A549 treated with Mapracorat at 1 μM for 4 hours (cell line): ENCODE measurements around the gene RGPD3. TPM values are rescaled to one million over a fixed set of nuclear protein-coding genes. Genes with fewer than 3 reads are reported as not detected.

Source experiments
- total RNA-seq: library from RNA; stranded (reverse); fragments of 200-300 nt; extraction: Qiagen RNA extraction; gene quantifications from 5 replicates; pipeline ENCODE4 v1.2.3, GENCODE V29; 2022

The RGPD3 gene
- 0.14 to 0.26 TPM (median 0.16 TPM) in 5 replicates for total RNA-seq

GRCh38 chr2:106468107-106468506, at the start of gene RGPD3:
RGPD3 (minus strand) TSS chr2:106468413; CDS start chr2:106468288, 125 bp downstream.

DNA sequence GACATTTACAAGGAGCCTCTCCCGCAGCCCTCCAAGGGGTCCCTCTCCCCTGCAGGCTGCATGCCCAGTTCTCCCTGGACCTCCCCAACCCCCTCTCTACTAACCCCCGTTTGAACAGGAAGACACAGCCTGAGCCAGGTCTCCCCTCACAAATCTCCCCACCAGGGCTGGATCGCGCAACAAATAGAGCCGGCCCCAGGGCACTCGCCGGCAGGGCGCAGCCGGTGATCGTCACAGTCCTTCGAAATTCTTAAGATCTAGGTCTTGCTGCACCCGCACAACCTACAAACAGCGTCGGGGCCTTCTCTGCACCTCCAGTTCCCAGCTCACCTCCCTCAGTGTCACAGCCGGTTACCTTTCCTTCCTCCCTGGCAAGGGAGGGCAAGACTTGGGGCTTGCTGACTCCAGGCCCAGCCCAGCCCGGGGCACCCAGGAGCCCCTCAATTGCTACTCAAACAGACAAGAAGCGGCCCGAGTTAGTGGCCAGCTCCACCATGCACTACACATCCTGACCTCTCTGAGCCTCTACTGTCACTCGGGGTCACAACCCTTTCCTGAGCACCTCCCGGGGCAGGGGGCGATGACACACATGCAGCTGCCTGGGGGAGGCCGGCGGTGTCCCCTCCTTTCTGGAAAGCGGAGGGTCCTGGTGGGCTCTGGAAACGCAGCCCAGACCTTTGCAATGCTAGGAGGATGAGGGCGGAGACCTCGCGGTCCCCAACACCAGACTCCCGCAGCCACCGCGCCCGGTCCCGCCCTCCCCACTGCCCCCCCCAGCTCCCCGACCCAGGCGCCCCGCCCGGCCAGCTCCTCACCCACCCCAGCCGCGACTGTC, 18.6 kb upstream of the RGPD3 start, which contains the start of gene CD8B2:
Gene CD8B2, plus strand, starts transcription at position 814 of the 835 bp plus-strand sequence. CDS start 63 bp downstream, outside the sequence.

Other genes starting within 250 kb of the RGPD3 start
- gene CD8B2, start 19.0 kb upstream of the RGPD3 start, total RNA-seq = not detected in 5 replicates